Kidney (tissue), 14 donors: ENCODE results near the gene PHACTR1. TPM values are rescaled to one million over a fixed set of nuclear protein-coding genes. Genes with fewer than 3 reads are reported as not detected.

Experiments
- DNase-seq, 5 donors: peaks; one replicate each; pipeline ENCODE4 v3.0.0-alpha.2; 2013 to 2020
- FAIRE-seq: peaks from 2 replicates; lab custom pipeline; 2012; peaks lifted over from hg19 to GRCh38; lab: Jason Lieb, UNC
- H3K27ac ChIP-seq, 2 donors: one replicate each; pipeline ENCODE4 v1.7.0; 2013; ENCODE audit warnings: low read depth in 2 of 2, low read length in 2 of 2, inconsistent platforms in 1 of 2
- H3K27me3 ChIP-seq: one replicate; pipeline ENCODE4 v1.7.1; 2013; ENCODE audit warnings: low read length, inconsistent platforms; ENCODE audit not compliant: control insufficient read depth, insufficient read depth
- H3K36me3 ChIP-seq, 3 donors: one replicate each; pipeline versions ENCODE4 v1.7.0 to v1.7.1; 2013; ENCODE audit warnings: low read length in 3 of 3, control low read depth in 1 of 3, inconsistent platforms in 1 of 3; ENCODE audit not compliant: insufficient read depth in 3 of 3, control insufficient read depth in 2 of 3
- H3K4me1 ChIP-seq, 3 donors: one replicate each; pipeline versions ENCODE4 v1.7.0 to v1.7.1; 2013; ENCODE audit warnings: low read length in 3 of 3, inconsistent platforms in 1 of 3, low read depth in 1 of 3; ENCODE audit not compliant: control insufficient read depth in 2 of 3, insufficient read depth in 2 of 3
- H3K4me3 ChIP-seq, 3 donors: one replicate each; pipeline versions ENCODE4 v1.7.0 to v1.8.1; 2013; ENCODE audit warnings: low read length in 3 of 3, control low read depth in 1 of 3, inconsistent platforms in 1 of 3
- H3K9ac ChIP-seq, 3 donors: one replicate each; pipeline versions ENCODE4 v1.7.0 to v1.7.1; 2013; ENCODE audit warnings: low read length in 3 of 3, control low read depth in 1 of 3, inconsistent platforms in 1 of 3
- H3K9me3 ChIP-seq, 3 donors: one replicate each; pipeline versions ENCODE4 v1.7.0 to v1.7.1; 2013; ENCODE audit warnings: low read length in 3 of 3, control low read depth in 1 of 3, inconsistent platforms in 1 of 3; ENCODE audit not compliant: control insufficient read depth in 2 of 3, insufficient read depth in 1 of 3
- CTCF ChIP-seq: IDR thresholded peaks from 3 replicates; pipeline ENCODE4 v1.5.1; 2012; ENCODE audit warnings: mild to moderate bottlenecking, moderate library complexity, borderline replicate concordance; ENCODE audit not compliant: insufficient read depth; ENCODE audit errors: extremely low read depth
- intact Hi-C: fragments of 100-400 bp; cut with DNase I; formaldehyde crosslinking; loops from one replicate; pipeline ENCODE4 v1.11.1; 2022
- polyA plus RNA-seq: library from polyadenylated mRNA; stranded (reverse); fragments of 350-450 nt; fragmentation: Illumina TruSeq; extraction: RNeasy Lipid Tissue Mini Kit (QIAGEN cat#74804); gene quantifications from one replicate; pipeline ENCODE4 v1.2.3, GENCODE V29; 2014; ENCODE audit warnings: low read depth, low replicate concordance; ENCODE audit not compliant: insufficient read depth
- total RNA-seq: library from RNA; stranded (reverse); fragmentation: NEBNext Ultra II Directional; extraction: Animal tissue kit (Norgen Biotek cat#: 25700); gene quantifications from one replicate; pipeline ENCODE4 v1.2.1, GENCODE V29; 2021
- donor health status: control.
- donor health status: control.
- donor health status: control.
- donor health status: control.
- donor health status: control.
- donor health status: DM: yes; HTN: yes; CAD: no.
- donor health status: Normal renal cell carcinoma (clear cell type).

The PHACTR1 gene
- total and polyA plus RNA-seq, 2 donors from 2014 or later, result 3.3 to 33.6 TPM

GRCh38 chr6:13006578-13007300 is 290.2 kb downstream of the PHACTR1 start:
- FAIRE-seq (no peak), DNase-seq (no peak)
- Histone ChIP-seq H3K27me3 (no peaks in the 10 kb centered on the region), H3K9me3 (no peaks in the 10 kb centered on the region), H3K9ac (no peak overlapping the region), H3K36me3 (no peaks in the 10 kb centered on the region), H3K4me1 (no peaks in the 10 kb centered on the region), H3K4me3 (no peak overlapping the region), H3K27ac (no peak overlapping the region)
- intact Hi-C loops, result no loop called here
- no peak for TF ChIP-seq CTCF

GRCh38 chr6:13007744-13008143 is 291.2 kb downstream of the PHACTR1 start:
- H3K9ac ChIP-seq, result no peak overlapping the region
- no peak for DNase-seq
- no peak for TF ChIP-seq CTCF
- H3K4me3 ChIP-seq, result no peak overlapping the region
- no peaks in the 10 kb centered on the region for H3K9me3 ChIP-seq
- H3K27me3 ChIP-seq, result peaks cover 2% of the 10 kb centered on the region
- H3K36me3 ChIP-seq, result no peaks in the 10 kb centered on the region
- no peaks in the 10 kb centered on the region for H3K4me1 ChIP-seq
- no peak overlapping the region for H3K27ac ChIP-seq
- FAIRE-seq, result no peak
- intact Hi-C loops, result no loop called here

GRCh38 chr6:13009031-13009430 is 292.5 kb downstream of the PHACTR1 start:
- no peak for FAIRE-seq

More at GRCh38 chr6:13009031-13009430, 292.5 kb downstream of the PHACTR1 start:
- Histone ChIP-seq H3K4me1 (peaks cover 0 to 2% (median 0%) of the 10 kb centered on the region in 3 donors), H3K4me3 (no peak overlapping the region), H3K9me3 (no peaks in the 10 kb centered on the region), H3K9ac (no peak overlapping the region), H3K36me3 (no peaks in the 10 kb centered on the region), H3K27me3 (peaks cover 2% of the 10 kb centered on the region), H3K27ac (no peak overlapping the region)
- TF ChIP-seq CTCF, result no peak
- intact Hi-C loops, result no loop called here
- DNase-seq, result no peak
